HepG2 (cell line): ENCODE measurements around the gene SIK3. TPM values are rescaled to one million over a fixed set of nuclear protein-coding genes. Genes with fewer than 3 reads are reported as not detected.
A peak's percentile ranks its signal among the peaks of the same experiment; 100 is the strongest.

Experiments used
- ATM ChIP-seq: fragments of 450-650 bp; IDR thresholded peaks from 2 replicates; pipeline ENCODE4 v1.7.1; 2017; ENCODE audit warnings: mild to moderate bottlenecking, borderline replicate concordance
- CHCHD3 ChIP-seq: sonication (generic); formaldehyde crosslinking; IDR thresholded peaks from 2 replicates; pipeline ENCODE4 v1.8.0; 2022; ENCODE audit warnings: mild to moderate bottlenecking, missing genetic modification reagents, moderate library complexity
- ELK4 ChIP-seq: sonication (generic); formaldehyde crosslinking; IDR thresholded peaks from 2 replicates; pipeline ENCODE4 v1.9.0; 2021; ENCODE audit warnings: missing genetic modification reagents, borderline replicate concordance
- EP300 ChIP-seq, 3 experiments: sonication (generic) in 1 of 3; formaldehyde crosslinking in 1 of 3; IDR thresholded peaks; 2 replicates each; pipeline versions ENCODE4 v1.5.1 to v1.6.1; 2011 to 2020; ENCODE audit warnings: low read depth in 2 of 3, low read length in 2 of 3, borderline replicate concordance in 1 of 3, improper control_type of control experiment in 1 of 3, mild to moderate bottlenecking in 1 of 3, missing genetic modification reagents in 1 of 3, moderate library complexity in 1 of 3
- EZH2 ChIP-seq: conservative IDR thresholded peaks from 2 replicates; pipeline ENCODE4 v1.6.1; 2012; ENCODE audit warnings: mild to moderate bottlenecking, low read depth, low read length, moderate library complexity
- HMGA1 ChIP-seq: sonication (generic); formaldehyde crosslinking; conservative IDR thresholded peaks from 2 replicates; pipeline ENCODE4 v1.4.0; 2020; ENCODE audit warnings: missing genetic modification reagents
- JARID2 ChIP-seq: sonication (generic); formaldehyde crosslinking; IDR thresholded peaks from 2 replicates; pipeline ENCODE4 v1.8.1; 2023; ENCODE audit warnings: missing genetic modification reagents, inconsistent platforms; ENCODE audit not compliant: insufficient replicate concordance
- KDM4B ChIP-seq: sonication (generic); formaldehyde crosslinking; IDR thresholded peaks from 2 replicates; pipeline ENCODE4 v1.4.0; 2020; ENCODE audit warnings: missing genetic modification reagents
- KDM6A ChIP-seq: IDR thresholded peaks from 2 replicates; pipeline ENCODE4 v1.6.1; 2016; ENCODE audit warnings: low read depth
- MED8 ChIP-seq: sonication (generic); formaldehyde crosslinking; IDR thresholded peaks from 2 replicates; pipeline ENCODE4 v1.8.1; 2023; ENCODE audit warnings: mild to moderate bottlenecking, missing genetic modification reagents; ENCODE audit not compliant: insufficient replicate concordance
- NCOA5 ChIP-seq: sonication (generic); formaldehyde crosslinking; IDR thresholded peaks from 2 replicates; pipeline ENCODE4 v1.4.0; 2020; ENCODE audit warnings: missing genetic modification reagents
- NCOR1 ChIP-seq: fragments of 200-600 bp; sonication (generic); IDR thresholded peaks from 2 replicates; pipeline ENCODE4 v1.7.0; 2017; ENCODE audit warnings: antibody characterized with exemption, low read length, borderline replicate concordance
- NR2F1 ChIP-seq, 2 experiments: fragments of 450-650 bp in 1 of 2; formaldehyde crosslinking in 1 of 2; IDR thresholded peaks; 2 replicates each; pipeline versions ENCODE4 v1.5.0 to v1.6.1; 2016 to 2020; ENCODE audit warnings: mild to moderate bottlenecking in 1 of 2, missing compliant biosample characterization in 1 of 2, missing genetic modification reagents in 1 of 2, moderate library complexity in 1 of 2
- NRL ChIP-seq: sonication (generic); formaldehyde crosslinking; IDR thresholded peaks from 2 replicates; pipeline ENCODE4 v1.5.0; 2020; ENCODE audit warnings: missing genetic modification reagents, mild to moderate bottlenecking, moderate library complexity, borderline replicate concordance
- PLRG1 ChIP-seq: fragments of 450-650 bp; conservative IDR thresholded peaks from 2 replicates; pipeline ENCODE4 v1.6.1; 2016
- REXO4 ChIP-seq: sonication (generic); formaldehyde crosslinking; IDR thresholded peaks from 2 replicates; pipeline ENCODE4 v1.8.0; 2022; ENCODE audit warnings: missing genetic modification reagents, mild to moderate bottlenecking, borderline replicate concordance
- SYNCRIP ChIP-seq: fragments of 200-400 bp; formaldehyde crosslinking; IDR thresholded peaks from 2 replicates; pipeline ENCODE4 v1.6.1; 2018; ENCODE audit warnings: mild to moderate bottlenecking, low read depth, low read length; ENCODE audit not compliant: insufficient read depth
- TARDBP ChIP-seq: sonication (generic); formaldehyde crosslinking; IDR thresholded peaks from 2 replicates; pipeline ENCODE4 v1.8.0; 2022; ENCODE audit warnings: mild to moderate bottlenecking, missing genetic modification reagents
- THAP11 ChIP-seq: IDR thresholded peaks from 2 replicates; pipeline ENCODE4 v1.6.1; 2016; ENCODE audit warnings: missing biosample characterization, missing genetic modification reagents
- ZFAT ChIP-seq: sonication (generic); formaldehyde crosslinking; conservative IDR thresholded peaks from 2 replicates; pipeline ENCODE4 v1.8.1; 2023; ENCODE audit warnings: missing genetic modification reagents, inconsistent platforms
- ZIK1 ChIP-seq: sonication (generic); formaldehyde crosslinking; IDR thresholded peaks from 2 replicates; pipeline ENCODE4 v1.5.0; 2020; ENCODE audit warnings: mild to moderate bottlenecking, low read depth, missing genetic modification reagents, borderline replicate concordance
- ZNF136 ChIP-seq: sonication (generic); formaldehyde crosslinking; IDR thresholded peaks from 2 replicates; pipeline ENCODE4 v1.8.1; 2022; ENCODE audit warnings: low read depth, mild to moderate bottlenecking, moderate library complexity, missing genetic modification reagents
- ZNF282 ChIP-seq: fragments of 450-650 bp; IDR thresholded peaks from 2 replicates; pipeline ENCODE4 v1.6.1; 2018; ENCODE audit not compliant: partially characterized antibody
- ZNF460 ChIP-seq: sonication (generic); formaldehyde crosslinking; IDR thresholded peaks from 2 replicates; pipeline ENCODE4 v1.5.1; 2020; ENCODE audit warnings: missing genetic modification reagents, mild to moderate bottlenecking, borderline replicate concordance
- ZNF572 ChIP-seq: sonication (generic); formaldehyde crosslinking; IDR thresholded peaks from 2 replicates; pipeline ENCODE4 v1.5.1; 2020; ENCODE audit warnings: mild to moderate bottlenecking, missing genetic modification reagents
- ZNF644 ChIP-seq: IDR thresholded peaks from 2 replicates; pipeline ENCODE4 v1.6.1; 2016; ENCODE audit warnings: low read depth
- ZNF782 ChIP-seq: sonication (generic); formaldehyde crosslinking; IDR thresholded peaks from 2 replicates; pipeline ENCODE4 v1.4.0; 2020; ENCODE audit warnings: missing genetic modification reagents, mild to moderate bottlenecking, borderline replicate concordance
- polyA plus RNA-seq, 8 experiments: library from polyadenylated mRNA; depleted of rRNA in 3 of 8; stranded (reverse) in 7 of 8; unstranded in 1 of 8; fragments of >200 nt; fragmentation: Illumina TruSeq in 4 of 8; extraction: Trizol in 4 of 8; gene quantifications; 2 replicates each; pipeline versions ENCODE4 v1.2.1 to v1.2.3, GENCODE V29; 2011 to 2016; ENCODE audit warnings: low read depth in 4 of 8, missing spikeins in 1 of 8, mixed read lengths in 1 of 8; ENCODE audit not compliant: insufficient read depth in 1 of 8
- total RNA-seq, 5 experiments: library from RNA; depleted of rRNA; stranded (reverse); fragments of >200 nt; fragmentation: Illumina TruSeq; extraction: Trizol; gene quantifications; 2 replicates each; pipeline ENCODE4 v1.2.3, GENCODE V29; 2016; ENCODE audit warnings: low read depth in 1 of 5
- TF ChIP-seq, protein P1 (sequence below): sonication (generic); formaldehyde crosslinking; IDR thresholded peaks from 2 replicates; pipeline ENCODE4 v1.4.0; 2020; ENCODE audit warnings: missing genetic modification reagents, borderline replicate concordance

Gene SIK3
- total and polyA plus RNA-seq, 2 of the 13 experiments (the other 11 are each of a cell fraction or from before 2014, with no cell fraction given) = 5.7 to 9.8 TPM

DNA sequence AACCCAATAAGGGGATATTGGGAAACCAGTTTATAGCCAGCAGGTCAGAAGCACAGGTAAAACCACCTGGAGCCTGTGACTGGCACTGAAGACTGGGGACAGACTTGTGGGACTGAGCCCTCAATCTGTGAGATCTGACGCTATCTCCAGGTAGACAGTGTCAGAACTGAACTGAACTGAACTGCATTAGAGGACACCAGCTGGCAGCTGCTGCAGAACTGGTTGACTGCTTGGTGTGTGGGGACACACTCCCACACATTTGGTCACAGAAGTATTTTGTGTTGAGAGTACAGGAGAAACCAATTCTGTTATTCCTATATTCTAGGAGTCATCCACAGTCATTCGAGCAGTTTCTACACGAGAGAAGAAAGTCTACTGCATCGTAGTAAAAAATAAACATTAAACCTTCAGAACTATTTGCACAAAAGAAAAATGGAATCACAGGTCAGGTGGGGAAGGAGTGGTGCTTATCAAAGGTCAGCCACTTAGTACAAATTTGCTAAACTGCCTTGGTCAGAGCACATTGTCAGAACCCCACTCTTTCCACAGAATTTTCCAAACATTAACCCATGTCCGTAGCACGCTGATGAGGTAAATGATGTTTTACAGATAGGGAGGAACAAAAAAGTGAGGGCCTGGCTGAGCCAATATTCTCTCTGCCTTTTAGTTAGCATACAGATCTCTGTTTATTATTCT is 77.2 kb downstream of the SIK3 start (continued):
- peak; percentile 74 for TF ChIP-seq TARDBP (CRISPR knock-in tag)
- TF ChIP-seq SYNCRIP = no peak
- TF ChIP-seq ZNF282 = no peak
- TF ChIP-seq ZNF136 = no peak
- TF ChIP-seq ZNF644 = no peak
- TF ChIP-seq ZNF460 (CRISPR knock-in tag) = no peak
- no peak for TF ChIP-seq ZFAT (CRISPR knock-in tag)
- TF ChIP-seq KDM6A (CRISPR knock-in tag) = peak; percentile 36; the same call in 1 of the 2 replicates
- TF ChIP-seq ZIK1 (CRISPR knock-in tag) = no peak
- no peak for TF ChIP-seq NRL (CRISPR knock-in tag)
- peak in 1 of 2 experiments; percentile 81; a peak in 2 of 4 replicates for TF ChIP-seq EP300 (IDR thresholded peaks at IDR 0.05; ENCODE audit: low read depth in 2 of 2, low read length in 2 of 2)
- no peak for TF ChIP-seq EP300 (CRISPR knock-in tag; IDR thresholded peaks at IDR 0.05; ENCODE audit: borderline replicate concordance)
- no peak for TF ChIP-seq KDM4B
- TF ChIP-seq ELK4 (CRISPR knock-in tag) = no peak
- TF ChIP-seq ATM = no peak
- no peak for TF ChIP-seq HMGA1
- no peak for TF ChIP-seq REXO4 (CRISPR knock-in tag)
- TF ChIP-seq CHCHD3 = no peak
- TF ChIP-seq JARID2 (CRISPR knock-in tag) = no peak
- TF ChIP-seq, protein P1, sequence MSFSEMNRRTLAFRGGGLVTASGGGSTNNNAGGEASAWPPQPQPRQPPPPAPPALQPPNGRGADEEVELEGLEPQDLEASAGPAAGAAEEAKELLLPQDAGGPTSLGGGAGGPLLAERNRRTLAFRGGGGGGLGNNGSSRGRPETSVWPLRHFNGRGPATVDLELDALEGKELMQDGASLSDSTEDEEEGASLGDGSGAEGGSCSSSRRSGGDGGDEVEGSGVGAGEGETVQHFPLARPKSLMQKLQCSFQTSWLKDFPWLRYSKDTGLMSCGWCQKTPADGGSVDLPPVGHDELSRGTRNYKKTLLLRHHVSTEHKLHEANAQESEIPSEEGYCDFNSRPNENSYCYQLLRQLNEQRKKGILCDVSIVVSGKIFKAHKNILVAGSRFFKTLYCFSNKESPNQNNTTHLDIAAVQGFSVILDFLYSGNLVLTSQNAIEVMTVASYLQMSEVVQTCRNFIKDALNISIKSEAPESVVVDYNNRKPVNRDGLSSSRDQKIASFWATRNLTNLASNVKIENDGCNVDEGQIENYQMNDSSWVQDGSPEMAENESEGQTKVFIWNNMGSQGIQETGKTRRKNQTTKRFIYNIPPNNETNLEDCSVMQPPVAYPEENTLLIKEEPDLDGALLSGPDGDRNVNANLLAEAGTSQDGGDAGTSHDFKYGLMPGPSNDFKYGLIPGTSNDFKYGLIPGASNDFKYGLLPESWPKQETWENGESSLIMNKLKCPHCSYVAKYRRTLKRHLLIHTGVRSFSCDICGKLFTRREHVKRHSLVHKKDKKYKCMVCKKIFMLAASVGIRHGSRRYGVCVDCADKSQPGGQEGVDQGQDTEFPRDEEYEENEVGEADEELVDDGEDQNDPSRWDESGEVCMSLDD (CRISPR knock-in tag) = peak; percentile 8; the same call in 1 of the 2 replicates
- TF ChIP-seq THAP11 (CRISPR knock-in tag) = peak; percentile 52; the same call in 1 of the 2 replicates
- TF ChIP-seq ZNF782 (CRISPR knock-in tag) = no peak
- TF ChIP-seq ZNF572 (CRISPR knock-in tag) = no peak
- no peak for TF ChIP-seq EZH2
- 0 out of 4 replicates have a peak, but pooled peaks of 1 of the 2 experiments have one; percentile 61 for TF ChIP-seq NR2F1 (CRISPR knock-in tag; IDR thresholded peaks at IDR 0.05)
- TF ChIP-seq PLRG1 = no peak
- TF ChIP-seq MED8 (CRISPR knock-in tag) = no peak
- no peak for TF ChIP-seq NCOA5 (CRISPR knock-in tag)
- TF ChIP-seq NCOR1 = no peak
